NCI-H1092 (cell line): Measurements from ENCODE around the gene ZCCHC24.

Experiments
- DNase-seq: peaks from one replicate; lab custom pipeline; 2025; lab: John Stamatoyannopoulos, UW

ZCCHC24 gene

GRCh38 chr10:79411546-79412495, 33.6 kb downstream of the ZCCHC24 start:
- DNase-seq = no peak

- no peak for DNase-seq
Measured at GRCh38 chr10:79410315-79411094, 34.9 kb downstream of the ZCCHC24 start.

- DNase-seq = no peak
Measured at GRCh38 chr10:79409726-79410085, 35.7 kb downstream of the ZCCHC24 start.

- no peak for DNase-seq
Measured at GRCh38 chr10:79409038-79409725, 36.2 kb downstream of the ZCCHC24 start.

GRCh38 chr10:79407811-79408795, 37.3 kb downstream of the ZCCHC24 start:
- DNase-seq = no peak

- no peak for DNase-seq
Measured at GRCh38 chr10:79407423-79407796, 38.0 kb downstream of the ZCCHC24 start.

GRCh38 chr10:79406683-79407422, 38.6 kb downstream of the ZCCHC24 start:
- DNase-seq = no peak

GRCh38 chr10:79405995-79406515, 39.4 kb downstream of the ZCCHC24 start:
- DNase-seq = no peak

GRCh38 chr10:79405221-79405994, 40.0 kb downstream of the ZCCHC24 start:
- no peak for DNase-seq

GRCh38 chr10:79404690-79405131, 40.7 kb downstream of the ZCCHC24 start:
- DNase-seq = no peak

- DNase-seq = no peak
Measured at GRCh38 chr10:79404231-79404609, 41.2 kb downstream of the ZCCHC24 start.

GRCh38 chr10:79403441-79404230, 41.8 kb downstream of the ZCCHC24 start:
- no peak for DNase-seq

GRCh38 chr10:79402951-79403350, 42.5 kb downstream of the ZCCHC24 start:
- DNase-seq = no peak

- no peak for DNase-seq
Measured at GRCh38 chr10:79402625-79402946, 42.8 kb downstream of the ZCCHC24 start.

- DNase-seq = no peak
Measured at GRCh38 chr10:79401015-79401921, 44.2 kb downstream of the ZCCHC24 start.

- DNase-seq = no peak
Measured at GRCh38 chr10:79400146-79401004, 45.0 kb downstream of the ZCCHC24 start.
